ENCODE data around the gene PGS1. TPM values are rescaled to one million over a fixed set of nuclear protein-coding genes. Genes with fewer than 3 reads are reported as not detected.

The PGS1 gene
- total and polyA plus RNA-seq, 10 of the 15 experiments (the other 5 are each of a cell fraction or from before 2014, with no cell fraction given), result 1.3 to 37.6 (median 27.4) TPM

- no peak for TF ChIP-seq NKRF (conservative IDR thresholded peaks at IDR 0.05)
- no peak for TF ChIP-seq RUNX3 (IDR thresholded peaks at IDR 0.05; ENCODE audit: low read length)
- TF ChIP-seq RFX5 (IDR thresholded peaks at IDR 0.05; ENCODE audit: low read depth, low read length), result no peak
- TF ChIP-seq MXI1 (IDR thresholded peaks at IDR 0.05; ENCODE audit: low read depth, low read length), result no peak
- no peak for TF ChIP-seq NRF1 (conservative IDR thresholded peaks at IDR 0.05; ENCODE audit: low read depth, low read length)
- no peak for TF ChIP-seq ATF2 (IDR thresholded peaks at IDR 0.05; ENCODE audit: low read length)
- TF ChIP-seq MEF2A (IDR thresholded peaks at IDR 0.05; ENCODE audit: insufficient read depth, low read depth, low read length), result no peak
- TF ChIP-seq ZNF384 (IDR thresholded peaks at IDR 0.05; ENCODE audit: borderline replicate concordance, low read depth, low read length), result no peak
- TF ChIP-seq ELK1 (IDR thresholded peaks at IDR 0.05; ENCODE audit: low read depth, low read length), result no peak
- no peak for TF ChIP-seq YBX1 (IDR thresholded peaks at IDR 0.05)
Observed at GRCh38 chr17:78368854-78369495, 9.5 kb upstream of the PGS1 start (continued).
